Psoas muscle (tissue), 8 donors: ENCODE measurements around the gene NENF. TPM values are rescaled to one million over a fixed set of nuclear protein-coding genes. Genes with fewer than 3 reads are reported as not detected.

Source experiments
- ATAC-seq, 4 donors: fragments of 200-7000 bp; cut with Tn5 transposase; one replicate each; pipeline ENCODE4 v1.9.1; 2020; ENCODE audit warnings: moderate library complexity in 3 of 4, mild to moderate bottlenecking in 2 of 4
- DNase-seq, 2 donors: peaks; one replicate each; pipeline ENCODE4 v3.0.0-alpha.2; 2020
- H3K27ac ChIP-seq: fragments of 200-600 bp; one replicate; pipeline ENCODE4 v1.8.0; 2022
- H3K27me3 ChIP-seq, 3 donors: fragments of 200-600 bp in 1 of 3; one replicate each; pipeline versions ENCODE4 v1.6.1 to v1.8.0; 2013 to 2022; ENCODE audit warnings: low read length in 2 of 3, mild to moderate bottlenecking in 2 of 3, moderate library complexity in 1 of 3; ENCODE audit not compliant: insufficient read depth in 3 of 3
- H3K36me3 ChIP-seq, 2 donors: fragments of 200-600 bp in 1 of 2; one replicate each; pipeline versions ENCODE4 v1.6.1 to v1.8.0; 2013 to 2022; ENCODE audit warnings: low read depth in 1 of 2, mild to moderate bottlenecking in 1 of 2, moderate library complexity in 1 of 2; ENCODE audit not compliant: insufficient read depth in 1 of 2
- H3K4me1 ChIP-seq: fragments of 200-600 bp; one replicate; pipeline ENCODE4 v1.8.0; 2022
- H3K4me3 ChIP-seq: fragments of 200-600 bp; one replicate; pipeline ENCODE4 v1.8.0; 2022; ENCODE audit warnings: mild to moderate bottlenecking
- H3K9me3 ChIP-seq: fragments of 200-600 bp; one replicate; pipeline ENCODE4 v1.8.0; 2022
- WGBS, 3 donors: extraction: QIAGEN DNeasy Blood & Tissue Kit; methylation state at CpG; one replicate each; pipeline versions ENCODE4 v1.1.6 to v1.1.7; 2013; 5-methylcytosine and 5-hydroxymethylcytosine counted together
- intact Hi-C, 2 donors: fragments of 100-400 bp; cut with DNase I; formaldehyde crosslinking; loops; one replicate each; pipeline versions ENCODE4 v1.11.0 to v1.14.2; 2022
- polyA plus RNA-seq, 3 donors: library from polyadenylated mRNA; stranded (reverse); fragments of 200-250 nt; gene quantifications; one replicate each; pipeline ENCODE4 v1.2.3, GENCODE V29; 2013
- total RNA-seq, 4 donors: library from RNA; stranded (reverse); fragmentation: NEBNext Ultra II Directional in 2 of 4; extraction: Animal tissue kit (Norgen Biotek cat#: 25700) in 2 of 4; gene quantifications; one replicate each; pipeline versions ENCODE4 v1.2.1 to v1.2.4, GENCODE V29; 2021 to 2023
- TF ChIP-seq, protein P1 (sequence below): fragments of 200-600 bp; IDR thresholded peaks from one replicate; pipeline ENCODE4 v1.8.0; 2022; ENCODE audit warnings: antibody characterized with exemption
- donor health status: healthy with polysubstance abuse.
- donor health status: DM: no; HTN: no; CAD: no; lungs with moderate emphysema.
- donor health status: Bipolar disorder and iron deficiency.
- donor health status: healthy.
- donor health status: DM: yes; HTN: yes; CAD: no.
- donor health status: DM: no; HTN: no; CAD: no.
- donor health status: DM: no; HTN: no; CAD: no.
- donor health status: DM: yes; HTN: yes; CAD: no.

Gene NENF
- total and polyA plus RNA-seq, 7 donors, result 59.3 to 74.9 (median 64.2) TPM

DNA sequence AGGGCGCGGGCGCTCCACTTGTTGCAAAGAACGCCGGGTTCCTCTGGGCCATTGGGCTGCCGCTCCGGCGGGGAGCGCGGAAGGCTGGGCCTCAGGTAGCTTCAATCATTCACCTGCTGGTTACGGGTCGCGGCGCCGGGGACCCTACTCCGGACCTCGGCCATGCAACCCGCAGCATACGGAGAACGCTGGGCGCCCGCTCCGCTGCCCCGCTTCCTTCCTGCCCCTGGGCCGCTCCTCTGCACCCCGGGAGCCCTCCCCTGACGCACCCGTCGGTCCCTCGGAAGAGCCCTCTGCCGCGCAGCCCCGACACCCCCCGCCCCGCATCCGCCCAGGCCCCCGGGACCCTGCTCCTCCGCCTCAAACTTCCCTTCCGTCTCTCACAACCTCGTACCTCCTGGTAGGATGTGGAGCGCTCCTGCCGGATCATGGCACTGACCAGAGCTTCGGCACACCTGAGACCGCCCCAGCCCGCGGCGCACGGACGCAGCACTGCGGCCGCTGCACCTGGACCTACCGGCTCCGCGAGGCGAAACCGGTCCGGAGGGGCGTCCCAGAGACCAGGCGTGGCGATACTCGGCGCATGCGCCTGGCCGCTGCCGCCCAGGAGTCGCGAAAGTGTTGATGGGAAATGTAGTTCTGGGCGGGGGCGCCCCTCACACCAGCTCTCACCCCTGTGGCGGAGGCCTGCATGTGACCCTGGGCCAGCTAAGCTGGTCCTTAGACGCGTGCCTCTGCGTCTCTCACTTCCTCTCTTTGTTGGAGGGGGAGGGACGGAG lies 18.2 kb upstream of the NENF start, which contains the start of gene PACC1:
Gene PACC1 (minus strand): TSS at position 559 of the 779 bp plus-strand sequence. CDS start 129 bp downstream, at position 430.
- WGBS, 3 donors, result 0 to 1% (median 0%) methylated on average over 68 to 74 of the region's 74 CpGs
- DNase-seq (peak; percentile 89 to 93), ATAC-seq (peak; percentile 87 to 99 (median 96))
- peak within 1 kb of the TSS; percentile 31 for H3K27ac ChIP-seq
- H3K9me3 ChIP-seq, result no peaks in the 10 kb centered on the region
- TF ChIP-seq, protein P1, sequence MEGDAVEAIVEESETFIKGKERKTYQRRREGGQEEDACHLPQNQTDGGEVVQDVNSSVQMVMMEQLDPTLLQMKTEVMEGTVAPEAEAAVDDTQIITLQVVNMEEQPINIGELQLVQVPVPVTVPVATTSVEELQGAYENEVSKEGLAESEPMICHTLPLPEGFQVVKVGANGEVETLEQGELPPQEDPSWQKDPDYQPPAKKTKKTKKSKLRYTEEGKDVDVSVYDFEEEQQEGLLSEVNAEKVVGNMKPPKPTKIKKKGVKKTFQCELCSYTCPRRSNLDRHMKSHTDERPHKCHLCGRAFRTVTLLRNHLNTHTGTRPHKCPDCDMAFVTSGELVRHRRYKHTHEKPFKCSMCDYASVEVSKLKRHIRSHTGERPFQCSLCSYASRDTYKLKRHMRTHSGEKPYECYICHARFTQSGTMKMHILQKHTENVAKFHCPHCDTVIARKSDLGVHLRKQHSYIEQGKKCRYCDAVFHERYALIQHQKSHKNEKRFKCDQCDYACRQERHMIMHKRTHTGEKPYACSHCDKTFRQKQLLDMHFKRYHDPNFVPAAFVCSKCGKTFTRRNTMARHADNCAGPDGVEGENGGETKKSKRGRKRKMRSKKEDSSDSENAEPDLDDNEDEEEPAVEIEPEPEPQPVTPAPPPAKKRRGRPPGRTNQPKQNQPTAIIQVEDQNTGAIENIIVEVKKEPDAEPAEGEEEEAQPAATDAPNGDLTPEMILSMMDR, result no peak
- H3K27me3 ChIP-seq, result no peaks in the 10 kb centered on the region
- intact Hi-C loops, result no loop called here
- peaks cover 0 to 20% of the 10 kb centered on the region in 2 donors for H3K36me3 ChIP-seq
- peak within 1 kb of the TSS; percentile 89 for H3K4me3 ChIP-seq
- H3K4me1 ChIP-seq, result peaks cover 3% of the 10 kb centered on the region

- intact Hi-C loops, result no loop called here
- Histone ChIP-seq H3K27me3 (no peaks in the 10 kb centered on the region), H3K27ac (peak overlapping the region; percentile 31), H3K4me1 (peaks cover 3% of the 10 kb centered on the region), H3K4me3 (peak overlapping the region; percentile 89), H3K36me3 (peaks cover 0 to 12% of the 10 kb centered on the region in 2 donors), H3K9me3 (no peaks in the 10 kb centered on the region)
- ATAC-seq, result no peak
- DNase-seq, result no peak
- TF ChIP-seq, protein P1, result no peak
- WGBS, 3 donors, result 66 to 72% (median 71%) methylated on average over 13 of the region's 13 CpGs
Observed at GRCh38 chr1:212415107-212415841, 17.4 kb upstream of the NENF start.

GRCh38 chr1:212421165-212421564 lies 11.6 kb upstream of the NENF start:
- TF ChIP-seq, protein P1, result no peak
- no peak overlapping the region for H3K27ac ChIP-seq
- no peak overlapping the region for H3K4me3 ChIP-seq
- WGBS, 3 donors, result 79 to 86% (median 86%) methylated on average over 2 of the region's 2 CpGs
- intact Hi-C loops, result no loop called here
- DNase-seq (no peak), ATAC-seq (no peak)
- no peaks in the 10 kb centered on the region for H3K9me3 ChIP-seq
- no peaks in the 10 kb centered on the region for H3K27me3 ChIP-seq
- H3K36me3 ChIP-seq, result no peaks in the 10 kb centered on the region
- H3K4me1 ChIP-seq, result no peaks in the 10 kb centered on the region

DNA sequence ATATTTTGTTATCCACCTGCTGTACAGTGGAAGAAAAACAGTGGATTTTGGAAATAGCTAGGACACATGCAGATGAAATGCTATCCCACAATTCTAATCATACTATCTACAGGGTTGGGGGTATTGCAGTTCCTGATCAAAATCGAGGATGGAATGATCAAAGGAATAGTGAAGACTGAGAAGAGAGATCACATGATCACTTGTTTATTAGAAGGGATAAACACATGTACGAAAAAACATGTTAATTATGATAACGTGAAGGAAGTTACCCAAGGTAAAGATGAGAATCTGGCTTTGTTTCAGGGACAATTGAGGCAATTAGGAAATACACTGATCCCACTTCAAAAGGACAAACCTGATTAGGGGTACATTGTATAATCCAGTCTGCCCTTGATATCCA lies 8.8 kb upstream of the NENF start:
- intact Hi-C loops, result no loop called here
- H3K27me3 ChIP-seq, result no peaks in the 10 kb centered on the region
- H3K36me3 ChIP-seq, result no peaks in the 10 kb centered on the region
- no peaks in the 10 kb centered on the region for H3K4me1 ChIP-seq
- WGBS, 3 donors, result 81 to 84% (median 82%) methylated on average over 3 of the region's 3 CpGs
- no peak overlapping the region for H3K4me3 ChIP-seq
- no peaks in the 10 kb centered on the region for H3K9me3 ChIP-seq
- DNase-seq (no peak), ATAC-seq (no peak)
- TF ChIP-seq, protein P1, result no peak
- no peak overlapping the region for H3K27ac ChIP-seq
